Renal cortical epithelial cell (primary cell): ENCODE results near the gene FAM240B. TPM values are rescaled to one million over a fixed set of nuclear protein-coding genes. Genes with fewer than 3 reads are reported as not detected.

Experiments used
- DNase-seq: peaks from one replicate; pipeline ENCODE4 v3.0.0-alpha.2; 2011; ENCODE audit warnings: low read depth
- total RNA-seq: library from RNA; depleted of rRNA; stranded (reverse); fragments of >200 nt; gene quantifications from 2 replicates; pipeline ENCODE4 v1.2.3, GENCODE V29; 2014

The FAM240B gene
- total RNA-seq, 1 donor from 2014 or later, result not detected

DNA sequence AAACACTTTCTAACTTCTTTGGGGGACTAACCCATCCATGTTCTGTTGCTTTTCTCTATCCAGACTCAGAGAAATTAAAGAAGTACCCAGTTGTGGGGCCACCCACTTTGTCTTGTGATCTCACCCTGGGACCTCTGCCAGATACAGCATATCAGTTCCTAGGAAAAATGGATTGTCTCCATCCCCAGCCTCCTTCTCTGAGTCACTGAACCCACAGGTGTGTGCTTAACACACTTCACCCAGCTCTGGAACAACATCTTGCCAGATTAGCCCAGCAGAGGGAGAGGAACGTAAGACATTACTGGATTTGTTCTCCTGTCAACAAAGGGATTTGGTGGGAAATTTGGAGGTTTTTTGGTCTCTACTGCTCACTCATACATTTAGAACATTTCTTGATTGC, 19.2 kb downstream of the FAM240B start:
- DNase-seq, result peak; percentile 61

DNA sequence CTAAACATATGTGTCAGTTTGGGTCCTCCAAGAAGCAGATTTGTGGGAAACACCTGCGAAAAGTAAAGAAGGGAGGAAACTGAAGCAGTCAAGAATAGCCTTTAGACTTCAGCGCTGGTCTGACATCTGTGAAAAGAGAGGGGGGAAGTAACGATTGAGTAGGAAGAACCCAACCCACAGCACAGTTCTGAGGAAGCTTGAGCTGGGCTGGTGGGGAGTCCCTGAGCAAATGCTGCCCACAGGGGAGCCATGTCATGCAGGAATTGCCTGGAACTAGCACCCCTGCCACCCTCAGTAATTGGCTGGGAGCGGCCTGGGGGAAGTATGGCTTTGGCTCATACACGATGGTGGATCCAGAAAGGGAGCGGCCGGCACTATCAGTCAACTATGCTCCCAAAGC, 20.6 kb downstream of the FAM240B start:
- DNase-seq, result no peak

DNA sequence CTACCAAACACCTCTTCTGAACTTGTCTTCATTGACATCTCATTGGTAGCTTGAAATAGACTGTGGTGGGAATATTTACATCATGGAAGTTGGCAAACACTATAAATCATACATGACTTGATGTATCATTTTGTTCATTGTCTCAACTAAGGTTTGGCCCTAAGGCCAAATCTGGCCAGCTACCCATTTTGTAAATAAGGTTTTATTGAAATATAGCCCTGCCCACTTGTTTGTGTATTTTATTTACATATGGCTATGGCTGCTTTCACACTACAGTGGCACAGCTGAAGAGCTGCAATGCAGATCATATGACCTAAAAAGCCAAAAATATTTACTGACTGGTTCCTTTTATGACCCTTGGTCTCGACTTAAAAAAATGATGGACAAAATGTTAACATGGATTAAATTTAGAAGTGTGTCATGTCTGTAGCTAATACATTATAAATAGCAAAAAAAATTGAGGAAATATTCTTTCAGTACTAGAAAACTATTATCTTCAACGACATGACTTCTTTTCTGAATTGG, 22.1 kb downstream of the FAM240B start:
- no peak for DNase-seq

DNA sequence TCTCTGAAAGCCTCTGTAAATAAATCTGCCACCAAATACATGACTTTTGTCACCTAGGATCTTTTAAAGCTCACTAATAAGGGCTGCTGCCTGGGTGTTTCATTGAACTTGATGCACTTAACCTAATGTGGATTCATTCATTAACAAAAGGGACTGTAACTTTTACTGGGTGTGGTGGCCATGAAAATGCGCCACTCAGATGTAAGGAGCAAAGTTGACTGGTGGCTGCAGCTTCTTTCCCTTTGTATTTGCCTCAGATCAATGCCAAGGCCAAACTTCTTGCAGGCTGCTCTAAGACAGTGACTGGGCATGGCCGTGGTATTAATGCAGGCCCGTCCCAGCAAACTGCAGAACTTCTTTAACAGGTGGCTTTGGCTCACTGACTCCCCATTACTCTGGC, 22.9 kb downstream of the FAM240B start:
- DNase-seq, result no peak

DNA sequence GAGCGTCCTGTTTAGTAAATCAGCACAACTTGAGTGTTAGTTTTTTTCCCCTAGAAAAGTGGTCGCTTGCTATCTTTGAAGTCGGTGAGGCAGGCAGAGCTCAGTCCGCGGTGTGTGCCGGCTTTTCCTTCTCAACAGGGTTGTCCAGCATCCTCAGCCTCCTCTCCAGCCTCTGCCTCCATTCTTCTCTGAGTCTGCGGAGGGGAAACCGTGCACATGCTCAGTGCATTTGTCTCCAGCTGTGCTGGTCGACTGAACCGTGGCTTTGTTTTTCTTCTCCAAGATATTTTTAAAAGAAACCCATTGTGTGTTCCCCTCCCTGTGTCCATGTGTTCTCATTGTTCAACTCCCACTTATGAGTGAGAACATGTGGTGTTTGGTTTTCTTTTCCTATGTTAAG, 25.3 kb downstream of the FAM240B start:
- DNase-seq, result no peak

DNA sequence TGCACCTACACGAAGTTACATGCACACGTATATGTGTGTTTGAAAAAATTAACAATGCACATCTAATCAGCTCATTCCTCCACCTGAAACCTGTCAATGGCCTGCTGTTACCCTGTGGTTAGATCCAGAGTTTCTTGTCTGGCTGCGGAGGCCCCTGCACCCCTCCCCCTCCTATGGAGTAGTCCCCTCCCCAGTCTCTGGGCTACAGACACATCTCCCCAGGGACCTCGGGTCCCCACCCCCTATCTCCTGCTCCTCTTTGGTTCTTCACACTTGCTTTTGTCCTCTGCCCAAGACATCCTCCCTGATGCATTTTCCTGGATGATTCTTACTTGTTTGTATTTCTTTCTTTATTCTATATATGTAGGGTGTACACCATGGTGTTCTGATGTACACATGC, 27.2 kb downstream of the FAM240B start:
- no peak for DNase-seq

- no peak for DNase-seq
Observed at GRCh38 chr9:38690574-38690973, 29.4 kb downstream of the FAM240B start.

DNA sequence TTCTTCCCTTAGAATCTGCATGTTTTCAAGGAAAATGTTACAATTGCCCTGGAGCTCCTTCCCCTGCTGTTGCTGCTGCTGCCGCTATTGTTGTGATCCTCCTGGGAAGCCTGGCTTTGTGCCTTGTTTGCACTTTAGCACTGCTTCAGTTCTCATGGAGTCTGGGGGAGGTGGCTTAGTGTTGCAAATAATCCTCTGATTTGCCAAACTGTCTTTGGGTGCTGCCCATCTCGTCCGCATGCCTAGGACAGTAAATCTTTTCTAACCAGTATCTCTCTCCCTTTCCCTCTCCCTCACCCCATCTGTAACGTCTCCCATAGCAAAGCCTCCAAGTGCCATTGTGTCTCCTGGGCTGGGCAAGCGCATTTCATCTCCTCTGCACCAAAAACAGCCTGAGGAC, 30.3 kb downstream of the FAM240B start:
- DNase-seq, result no peak

GRCh38 chr9:38687992-38688391, 31.9 kb downstream of the FAM240B start:
- no peak for DNase-seq

- DNase-seq, result peak; percentile 82
Observed at GRCh38 chr9:38687389-38687842, 32.5 kb downstream of the FAM240B start.

- no peak for DNase-seq
Observed at GRCh38 chr9:38686933-38687332, 33.0 kb downstream of the FAM240B start.

- no peak for DNase-seq
Observed at GRCh38 chr9:38685535-38685934, 34.4 kb downstream of the FAM240B start.

- no peak for DNase-seq
Observed at GRCh38 chr9:38683336-38683735, 36.6 kb downstream of the FAM240B start.

DNA sequence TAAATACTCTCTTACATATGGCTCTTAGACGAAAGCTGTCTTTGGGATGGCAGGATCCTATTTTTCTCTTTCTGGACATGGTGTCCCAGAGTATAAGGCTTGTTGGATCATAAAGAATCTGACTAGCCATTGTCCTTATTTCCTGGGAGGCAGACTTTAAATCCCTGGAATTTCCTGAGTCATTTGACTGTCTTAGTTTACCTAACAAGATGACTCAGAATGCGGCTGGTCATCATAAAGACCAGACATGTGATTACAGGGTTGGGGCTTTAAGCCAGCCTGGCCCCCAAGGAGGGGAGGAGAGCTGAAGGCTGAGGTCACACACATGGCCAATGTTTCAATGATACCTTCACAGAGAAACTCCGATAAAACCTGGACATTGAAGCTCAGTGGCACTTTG, 37.2 kb downstream of the FAM240B start:
- peak; percentile 97 for DNase-seq

DNA sequence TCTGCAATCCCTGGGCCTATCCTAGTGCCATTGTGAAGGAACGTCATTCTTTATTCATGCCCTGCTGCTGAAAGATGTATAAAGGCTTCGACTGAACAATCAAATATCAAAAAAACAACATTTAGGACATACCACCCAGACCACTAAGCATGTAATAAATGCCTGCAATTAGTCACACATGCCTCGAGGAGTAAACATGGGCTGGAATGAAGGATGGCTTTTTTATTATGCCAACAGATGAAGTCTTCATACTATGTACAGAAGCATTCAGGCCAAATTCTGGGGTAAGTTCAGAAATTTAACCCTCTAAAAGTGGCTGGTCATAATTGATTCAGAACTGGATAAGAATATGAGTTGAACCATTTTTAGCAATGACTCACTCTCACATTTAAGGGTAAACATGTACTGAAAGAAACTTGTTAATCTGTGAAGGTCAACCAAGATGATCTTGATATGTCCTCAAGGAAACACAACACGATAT, 38.1 kb downstream of the FAM240B start:
- DNase-seq, result peak; percentile 89

DNA sequence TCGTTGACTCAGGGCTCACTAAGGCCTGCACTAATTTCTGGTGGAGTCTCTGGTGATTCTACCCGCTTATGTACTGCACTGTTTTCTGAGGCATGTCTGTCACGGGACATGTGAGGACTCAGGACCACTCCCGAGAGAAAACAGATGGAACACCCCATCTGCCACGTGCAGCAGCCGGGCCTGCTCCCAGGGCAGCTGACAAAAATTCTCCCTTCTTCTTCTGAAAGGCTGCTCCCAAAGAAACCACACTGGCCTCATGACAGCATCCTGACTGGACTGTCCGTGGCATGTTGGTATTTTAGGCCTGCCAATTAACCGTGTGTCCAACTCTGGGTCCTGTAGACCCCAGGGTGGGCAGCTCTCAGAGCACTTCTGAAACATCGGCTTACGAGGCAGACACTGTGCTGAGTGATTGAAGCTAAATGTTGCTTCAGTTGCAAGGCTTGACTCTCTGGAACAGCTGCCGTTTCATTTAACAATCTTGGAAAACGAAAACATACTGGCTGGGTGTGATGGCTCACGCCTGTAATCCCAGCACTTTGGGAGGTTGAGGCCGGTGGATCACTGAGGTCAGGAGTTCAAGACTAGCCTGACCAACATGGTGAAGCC, 39.0 kb downstream of the FAM240B start:
- no peak for DNase-seq

DNA sequence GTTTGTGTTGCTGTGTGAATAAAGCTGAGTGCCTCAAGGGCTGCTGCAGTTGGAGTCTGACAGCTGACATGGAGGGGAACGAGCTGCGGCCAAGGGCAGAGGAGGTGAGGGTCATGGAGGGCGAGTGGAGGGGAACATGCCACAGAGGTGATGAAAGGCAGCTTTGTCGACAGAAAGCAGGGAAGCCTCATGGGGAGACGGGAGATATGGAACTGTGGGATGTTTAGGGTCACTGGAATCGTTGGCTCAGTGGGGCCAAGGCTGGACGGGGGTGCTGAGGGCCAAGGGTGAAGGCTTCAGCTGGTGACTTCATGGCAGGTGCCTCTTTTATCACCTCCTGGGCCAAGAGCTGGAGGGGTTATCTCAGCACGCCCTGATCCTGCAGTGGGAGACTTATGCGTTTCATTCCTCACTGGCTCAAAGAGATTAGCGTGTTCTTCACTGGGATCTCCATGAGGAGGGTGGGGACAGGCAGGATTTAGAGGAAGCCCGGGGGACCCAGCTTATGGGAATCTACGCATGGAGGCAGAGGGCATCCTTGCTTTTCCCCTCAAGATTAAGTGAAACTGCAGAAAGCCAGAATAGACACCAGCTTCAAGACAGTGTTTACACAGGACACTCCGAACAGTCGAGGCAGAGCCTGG, 42.2 kb downstream of the FAM240B start:
- no peak for DNase-seq

DNA sequence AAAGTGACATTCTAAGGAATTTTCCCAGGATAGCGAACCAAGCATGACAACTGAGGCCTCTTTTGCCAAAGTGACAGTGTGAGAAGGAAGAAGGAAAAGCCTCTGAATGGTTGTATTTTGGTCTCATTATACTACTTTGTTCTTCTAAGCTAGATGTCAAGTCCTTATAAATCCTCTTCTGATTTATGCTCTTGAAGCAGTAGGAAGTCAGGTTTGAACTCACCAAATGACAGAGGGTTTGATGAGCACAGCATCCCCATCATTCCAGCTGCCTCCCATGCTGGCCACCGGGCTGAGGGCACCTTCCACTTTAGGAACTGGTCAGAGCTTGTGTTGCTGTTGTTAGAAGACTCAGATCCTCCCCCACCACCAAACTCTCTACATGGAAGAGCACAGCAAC, 44.1 kb downstream of the FAM240B start:
- no peak for DNase-seq

GRCh38 chr9:38675211-38675610, 44.7 kb downstream of the FAM240B start:
- DNase-seq, result no peak

- no peak for DNase-seq
Observed at GRCh38 chr9:38673399-38674193, 46.3 kb downstream of the FAM240B start.

DNA sequence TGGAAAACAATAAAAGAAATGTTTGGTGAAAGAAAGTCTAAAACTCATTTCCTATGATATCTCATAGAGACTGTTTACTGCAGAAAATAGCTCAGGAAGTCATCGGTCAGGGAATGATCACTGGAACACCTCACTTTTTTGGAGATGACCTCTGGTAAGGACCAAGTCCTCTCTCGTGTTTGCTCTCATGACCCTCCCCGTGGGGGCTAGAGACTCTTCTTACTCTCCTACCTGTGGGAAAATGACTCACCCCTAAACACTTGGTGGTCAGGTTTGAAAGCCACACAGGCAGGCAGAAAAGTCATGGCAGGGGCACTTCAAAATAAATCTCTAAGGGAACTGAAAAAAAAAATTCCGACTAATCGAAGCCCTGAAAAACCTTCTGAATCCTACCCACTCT, 48.2 kb downstream of the FAM240B start:
- DNase-seq, result peak; percentile 35

DNA sequence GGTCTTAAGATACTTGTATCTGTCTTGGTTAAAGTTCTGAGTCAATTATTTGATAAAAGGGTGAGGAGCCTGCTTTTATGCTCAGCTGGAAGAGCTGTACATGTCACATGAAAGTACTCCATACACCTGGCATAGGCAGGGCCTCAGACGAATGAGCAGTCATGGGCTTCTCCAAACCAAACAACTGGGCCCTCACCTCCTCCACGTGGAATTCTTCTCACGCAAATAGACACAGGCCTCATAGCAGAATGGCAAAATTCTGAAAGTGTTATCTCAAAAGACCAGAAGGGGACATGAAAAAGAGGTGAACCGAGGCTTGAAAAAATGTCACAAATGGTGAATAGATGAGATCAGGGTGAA, 48.6 kb downstream of the FAM240B start:
- no peak for DNase-seq
